Stomach (tissue), 9 donors: ENCODE data around the gene GPC6. TPM values are rescaled to one million over a fixed set of nuclear protein-coding genes. Genes with fewer than 3 reads are reported as not detected.

Experiments used
- DNase-seq, 2 donors: peaks; one replicate each; pipeline versions ENCODE4 v3.0.0 to v3.0.0-alpha.2; 2013 to 2019
- H3K27ac ChIP-seq, 5 donors: fragments of 200-600 bp in 4 of 5; sonication (generic) in 4 of 5; one replicate each; pipeline ENCODE4 v1.5.1; 2013 to 2019; ENCODE audit warnings: mild to moderate bottlenecking in 1 of 5, moderate library complexity in 1 of 5
- H3K27me3 ChIP-seq, 3 donors: fragments of 200-600 bp; sonication (generic); one replicate each; pipeline ENCODE4 v1.5.1; 2017 to 2019; ENCODE audit warnings: mixed run types in 1 of 3
- H3K36me3 ChIP-seq, 4 donors: fragments of 200-600 bp; sonication (generic); 1 replicate in 3 of 4; 2 replicates in 1 of 4; pipeline ENCODE4 v1.5.1; 2016 to 2019
- H3K4me1 ChIP-seq, 4 donors: fragments of 200-600 bp; sonication (generic); one replicate each; pipeline ENCODE4 v1.5.1; 2016 to 2019
- H3K4me3 ChIP-seq, 4 donors: fragments of 200-600 bp; sonication (generic) in 3 of 4; one replicate each; pipeline ENCODE4 v1.5.1; 2016 to 2019; ENCODE audit warnings: mild to moderate bottlenecking in 1 of 4
- H3K9me3 ChIP-seq, 4 donors: fragments of 200-600 bp; sonication (generic); one replicate each; pipeline ENCODE4 v1.5.1; 2016 to 2019
- EP300 ChIP-seq: sonication (generic); formaldehyde crosslinking; IDR thresholded peaks from one replicate; pipeline ENCODE4 v1.6.1; 2017; ENCODE audit warnings: antibody characterized with exemption
- POLR2A ChIP-seq, 4 donors: fragments of 450-650 bp; IDR thresholded peaks; one replicate each; pipeline ENCODE4 v1.6.1; 2016; ENCODE audit warnings: antibody characterized with exemption in 4 of 4, control low read depth in 2 of 4, mild to moderate bottlenecking in 1 of 4, moderate library complexity in 1 of 4
- POLR2AphosphoS5 ChIP-seq, 3 donors: sonication (generic); formaldehyde crosslinking; IDR thresholded peaks; one replicate each; pipeline ENCODE4 v1.6.1; 2016; ENCODE audit warnings: antibody characterized with exemption in 3 of 3
- WGBS, 5 donors: extraction: QIAGEN DNeasy Blood & Tissue Kit in 3 of 5; methylation state at CpG; one replicate each; pipeline versions ENCODE4 v1.1.5 to v1.1.7; 2013 to 2018; 5-methylcytosine and 5-hydroxymethylcytosine counted together
- intact Hi-C: fragments of 100-400 bp; cut with DNase I; formaldehyde crosslinking; loops from one replicate; pipeline ENCODE4 v1.15.1; 2023; ENCODE audit warnings: low total_unique reads
- polyA plus RNA-seq, 3 donors: library from polyadenylated mRNA; stranded (reverse); fragments of 200-250 nt; gene quantifications; one replicate each; pipeline ENCODE4 v1.2.3, GENCODE V29; 2013
- total RNA-seq, 5 donors: library from RNA; depleted of rRNA; stranded (reverse); fragments of >200 nt; gene quantifications; one replicate each; pipeline versions ENCODE4 v1.1.0 to v1.2.3, GENCODE V29; 2014 to 2016
- TF ChIP-seq, protein P1 (sequence below), 7 experiments: fragments of 450-650 bp in 4 of 7; fragments of 200-600 bp in 3 of 7; sonication (generic) in 3 of 7; IDR thresholded peaks; one replicate each; pipeline ENCODE4 v1.5.1; 2016 to 2019; ENCODE audit warnings: antibody characterized with exemption in 7 of 7, control low read depth in 2 of 7, mild to moderate bottlenecking in 1 of 7
- donor health status: healthy with polysubstance abuse.
- donor health status: Bipolar disorder and iron deficiency.
- donor health status: healthy.

The GPC6 gene
- total and polyA plus RNA-seq, 8 donors = 0.70 to 52.7 (median 5.6) TPM

- Histone ChIP-seq H3K4me3 (no peak overlapping the region), H3K36me3 (no peaks in the 10 kb centered on the region), H3K27ac (no peak overlapping the region), H3K4me1 (peaks cover 0 to 7% (median 0%) of the 10 kb centered on the region in 4 donors), H3K27me3 (no peaks in the 10 kb centered on the region), H3K9me3 (no peaks in the 10 kb centered on the region)
- intact Hi-C loops = loop anchor here (10.0 kb wide), 1 partner anchor 181 kb away; no protein-coding TSS in a partner anchor
- peak in 1 of 2 donors; percentile 52 for DNase-seq
- TF ChIP-seq POLR2AphosphoS5 (IDR thresholded peaks at IDR 0.05) (no peak), EP300 (no peak), POLR2A (IDR thresholded peaks at IDR 0.05) (no peak)
- TF ChIP-seq, protein P1, sequence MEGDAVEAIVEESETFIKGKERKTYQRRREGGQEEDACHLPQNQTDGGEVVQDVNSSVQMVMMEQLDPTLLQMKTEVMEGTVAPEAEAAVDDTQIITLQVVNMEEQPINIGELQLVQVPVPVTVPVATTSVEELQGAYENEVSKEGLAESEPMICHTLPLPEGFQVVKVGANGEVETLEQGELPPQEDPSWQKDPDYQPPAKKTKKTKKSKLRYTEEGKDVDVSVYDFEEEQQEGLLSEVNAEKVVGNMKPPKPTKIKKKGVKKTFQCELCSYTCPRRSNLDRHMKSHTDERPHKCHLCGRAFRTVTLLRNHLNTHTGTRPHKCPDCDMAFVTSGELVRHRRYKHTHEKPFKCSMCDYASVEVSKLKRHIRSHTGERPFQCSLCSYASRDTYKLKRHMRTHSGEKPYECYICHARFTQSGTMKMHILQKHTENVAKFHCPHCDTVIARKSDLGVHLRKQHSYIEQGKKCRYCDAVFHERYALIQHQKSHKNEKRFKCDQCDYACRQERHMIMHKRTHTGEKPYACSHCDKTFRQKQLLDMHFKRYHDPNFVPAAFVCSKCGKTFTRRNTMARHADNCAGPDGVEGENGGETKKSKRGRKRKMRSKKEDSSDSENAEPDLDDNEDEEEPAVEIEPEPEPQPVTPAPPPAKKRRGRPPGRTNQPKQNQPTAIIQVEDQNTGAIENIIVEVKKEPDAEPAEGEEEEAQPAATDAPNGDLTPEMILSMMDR (IDR thresholded peaks at IDR 0.05) = no peak
- 33 to 60% (median 46%) methylated on average over 19 of the region's 19 CpGs for WGBS, 5 donors
Observed at GRCh38 chr13:94433055-94433961, 1206.7 kb downstream of the GPC6 start.

DNA sequence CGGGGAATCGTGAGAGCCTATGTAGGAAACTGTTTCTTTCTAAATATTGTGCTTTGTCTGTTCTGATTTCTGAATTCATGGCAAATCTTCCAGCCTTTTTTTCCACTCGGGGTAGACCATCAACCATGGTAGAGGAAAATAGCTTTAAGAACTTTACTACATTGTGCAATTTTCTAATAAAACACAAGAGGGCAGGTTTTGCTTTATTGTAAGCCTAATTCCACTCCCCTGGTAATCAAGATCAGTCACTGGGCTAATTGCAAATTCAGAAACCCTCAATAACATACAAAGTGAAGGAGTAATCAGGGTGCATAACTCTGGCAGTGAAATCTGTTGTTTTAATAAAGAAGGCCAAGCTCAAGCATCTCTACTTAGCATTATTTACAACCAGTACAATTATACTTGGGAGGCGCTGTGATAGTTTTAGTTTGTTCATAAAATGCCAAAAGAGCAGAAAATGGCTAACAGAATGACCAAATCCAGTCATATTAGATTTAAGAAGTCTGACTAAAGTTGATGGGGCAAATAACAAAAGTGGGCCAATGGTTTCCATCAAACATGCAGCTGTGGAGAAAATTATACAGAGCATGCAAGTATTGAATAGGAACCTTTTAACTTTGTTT, 1209.1 kb downstream of the GPC6 start:
- TF ChIP-seq, protein P1 (IDR thresholded peaks at IDR 0.05) = peak in 5 of 7 experiments; percentile 44 to 59 (median 53)
- TF ChIP-seq POLR2AphosphoS5 (IDR thresholded peaks at IDR 0.05) = no peak
- Histone ChIP-seq H3K4me3 (no peak overlapping the region), H3K36me3 (no peaks in the 10 kb centered on the region), H3K4me1 (peaks cover 0 to 7% (median 0%) of the 10 kb centered on the region in 4 donors), H3K27ac (no peak overlapping the region), H3K9me3 (no peaks in the 10 kb centered on the region), H3K27me3 (no peaks in the 10 kb centered on the region)
- intact Hi-C loops = loop anchor here (10.0 kb wide), 1 partner anchor 179 kb away; no protein-coding TSS in a partner anchor
- peak in 1 of 2 donors; percentile 77 for DNase-seq
- 29 to 41% (median 34%) methylated on average over 4 of the region's 4 CpGs for WGBS, 5 donors

GRCh38 chr13:94444826-94445225, 1218.2 kb downstream of the GPC6 start:
- Histone ChIP-seq H3K4me1 (no peaks in the 10 kb centered on the region), H3K36me3 (no peaks in the 10 kb centered on the region), H3K4me3 (no peak overlapping the region), H3K9me3 (no peaks in the 10 kb centered on the region), H3K27me3 (no peaks in the 10 kb centered on the region), H3K27ac (no peak overlapping the region)
- no peak for DNase-seq
- TF ChIP-seq EP300 (no peak), POLR2AphosphoS5 (IDR thresholded peaks at IDR 0.05) (no peak), POLR2A (IDR thresholded peaks at IDR 0.05) (no peak)
- TF ChIP-seq, protein P1 (IDR thresholded peaks at IDR 0.05) = no peak
- intact Hi-C loops = no loop called here

- no peaks in the 10 kb centered on the region for H3K9me3 ChIP-seq
- H3K27ac ChIP-seq = no peak overlapping the region
- TF ChIP-seq EP300 (no peak), POLR2AphosphoS5 (IDR thresholded peaks at IDR 0.05) (no peak)
- intact Hi-C loops = no loop called here
- no peaks in the 10 kb centered on the region for H3K4me1 ChIP-seq
- no peaks in the 10 kb centered on the region for H3K36me3 ChIP-seq
- no peaks in the 10 kb centered on the region for H3K27me3 ChIP-seq
- no peak overlapping the region for H3K4me3 ChIP-seq
- no peak for DNase-seq
Observed at GRCh38 chr13:94454334-94454733, 1227.7 kb downstream of the GPC6 start.
